GM21515 (cell line): ENCODE measurements around the gene FAM149B1.

Experiments used
- ATAC-seq: cut with Tn5 transposase; IDR thresholded peaks from one replicate; pipeline ENCODE4 v1.9.1; 2021; ENCODE audit not compliant: unreplicated experiment

Gene FAM149B1

GRCh38 chr10:73264423-73264822 lies 96.5 kb downstream of the FAM149B1 start:
- no peak for ATAC-seq

- no peak for ATAC-seq
These were observed 113.2 kb downstream of the FAM149B1 start for GRCh38 chr10:73281097-73281496.

- no peak for ATAC-seq
These were observed 119.5 kb downstream of the FAM149B1 start for GRCh38 chr10:73287441-73287840.

GRCh38 chr10:73289958-73290357 lies 122.0 kb downstream of the FAM149B1 start:
- ATAC-seq = no peak

GRCh38 chr10:73293461-73293860 lies 125.5 kb downstream of the FAM149B1 start:
- ATAC-seq = no peak
